T-helper 1 cell treated with Interleukin-12 subunit alpha and Interleukin-12 subunit beta and Interleukin-4 antibody, amounts not matched to agents 30 ng/mL and 1 ng/mL, for 36 hours (primary cell): ENCODE measurements around the gene TMC2. TPM values are rescaled to one million over a fixed set of nuclear protein-coding genes. Genes with fewer than 3 reads are reported as not detected.

Source experiments
- intact Hi-C: fragments of 100-400 bp; cut with micrococcal nuclease; formaldehyde crosslinking; loops from one replicate; pipeline ENCODE4 v1.15.1; 2024
- total RNA-seq: library from RNA; stranded (reverse); gene quantifications from 2 replicates; pipeline ENCODE4 v1.2.3, GENCODE V29; 2022

The TMC2 gene, protein sequence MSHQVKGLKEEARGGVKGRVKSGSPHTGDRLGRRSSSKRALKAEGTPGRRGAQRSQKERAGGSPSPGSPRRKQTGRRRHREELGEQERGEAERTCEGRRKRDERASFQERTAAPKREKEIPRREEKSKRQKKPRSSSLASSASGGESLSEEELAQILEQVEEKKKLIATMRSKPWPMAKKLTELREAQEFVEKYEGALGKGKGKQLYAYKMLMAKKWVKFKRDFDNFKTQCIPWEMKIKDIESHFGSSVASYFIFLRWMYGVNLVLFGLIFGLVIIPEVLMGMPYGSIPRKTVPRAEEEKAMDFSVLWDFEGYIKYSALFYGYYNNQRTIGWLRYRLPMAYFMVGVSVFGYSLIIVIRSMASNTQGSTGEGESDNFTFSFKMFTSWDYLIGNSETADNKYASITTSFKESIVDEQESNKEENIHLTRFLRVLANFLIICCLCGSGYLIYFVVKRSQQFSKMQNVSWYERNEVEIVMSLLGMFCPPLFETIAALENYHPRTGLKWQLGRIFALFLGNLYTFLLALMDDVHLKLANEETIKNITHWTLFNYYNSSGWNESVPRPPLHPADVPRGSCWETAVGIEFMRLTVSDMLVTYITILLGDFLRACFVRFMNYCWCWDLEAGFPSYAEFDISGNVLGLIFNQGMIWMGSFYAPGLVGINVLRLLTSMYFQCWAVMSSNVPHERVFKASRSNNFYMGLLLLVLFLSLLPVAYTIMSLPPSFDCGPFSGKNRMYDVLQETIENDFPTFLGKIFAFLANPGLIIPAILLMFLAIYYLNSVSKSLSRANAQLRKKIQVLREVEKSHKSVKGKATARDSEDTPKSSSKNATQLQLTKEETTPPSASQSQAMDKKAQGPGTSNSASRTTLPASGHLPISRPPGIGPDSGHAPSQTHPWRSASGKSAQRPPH
- not detected in 2 replicates for total RNA-seq

GRCh38 chr20:2536560-2536986 lies at the start of gene TMC2:
TMC2 (plus strand) TSS chr20:2536573; CDS start chr20:2536622, 49 bp downstream.
- intact Hi-C loops, result no loop called here

GRCh38 chr20:2502808-2503384 lies 33.5 kb upstream of the TMC2 start:
- intact Hi-C loops, result loop anchor here (10.0 kb wide), 1 partner anchor 702 kb away; the partner anchor contains the start of genes DDRGK1 and ITPA

- intact Hi-C loops, result loop anchor here (5.0 to 10.0 kb wide), 2 partner anchors 367 to 700 kb away; partner anchors contain the start of genes DDRGK1, ITPA and PTPRA
These were observed 31.6 kb upstream of the TMC2 start for GRCh38 chr20:2504803-2505202.

DNA sequence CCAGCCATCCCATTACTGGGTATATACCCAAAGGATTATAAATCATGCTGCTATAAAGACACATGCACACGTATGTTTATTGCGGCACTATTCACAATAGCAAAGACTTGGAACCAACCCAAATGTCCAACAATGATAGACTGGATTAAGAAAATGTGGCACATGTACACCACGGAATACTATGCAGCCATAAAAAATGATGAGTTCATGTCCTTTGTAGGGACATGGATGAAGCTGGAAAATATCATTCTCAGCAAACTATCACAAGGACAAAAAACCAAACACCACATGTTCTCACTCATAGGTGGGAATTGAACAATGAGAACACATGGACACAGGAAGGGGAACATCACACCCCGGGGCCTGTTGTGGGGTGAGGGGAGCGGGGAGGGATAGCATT lies 29.9 kb upstream of the TMC2 start:
- intact Hi-C loops, result loop anchor here (5.0 to 10.0 kb wide), 2 partner anchors 366 to 698 kb away; partner anchors contain the start of genes DDRGK1, ITPA and PTPRA

- intact Hi-C loops, result loop anchor here (5.0 to 10.0 kb wide), 2 partner anchors 365 to 697 kb away; partner anchors contain the start of genes DDRGK1, ITPA and PTPRA
These were observed 28.9 kb upstream of the TMC2 start for GRCh38 chr20:2507464-2507863.

DNA sequence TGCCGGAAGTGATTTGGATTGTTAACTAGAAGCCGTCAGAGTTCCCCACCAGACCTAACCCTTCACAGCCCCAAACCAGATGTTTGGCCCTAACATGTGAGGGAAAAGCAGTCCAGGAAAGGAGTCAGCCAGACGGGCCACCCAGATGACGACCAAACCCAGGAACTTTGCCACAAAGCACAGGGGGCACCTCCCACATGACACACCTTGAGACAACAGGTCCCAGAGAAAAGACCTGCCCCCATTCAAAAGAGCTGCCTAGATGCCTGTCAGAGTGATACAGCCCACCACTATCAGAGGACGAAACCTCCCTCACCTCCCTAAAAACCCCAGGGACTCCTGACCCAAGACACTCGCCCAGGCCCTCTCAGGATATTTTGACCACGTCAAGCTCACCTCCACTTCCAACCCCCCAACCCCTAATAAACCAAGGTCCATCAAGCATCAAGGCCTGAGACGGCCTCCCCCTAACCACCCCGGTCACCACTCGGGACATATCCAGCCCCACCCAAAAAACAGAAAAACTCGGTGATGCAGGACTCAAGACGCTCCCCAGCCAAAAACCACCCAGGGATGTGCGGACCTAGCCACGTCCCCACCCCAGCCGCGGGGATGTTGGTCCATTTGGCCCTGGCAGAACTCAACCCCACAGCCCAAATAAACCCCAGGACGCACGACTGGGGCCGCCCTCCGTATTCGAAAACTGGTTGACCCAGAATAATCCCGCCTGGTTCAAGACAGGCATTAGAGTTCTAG lies 28.3 kb upstream of the TMC2 start:
- intact Hi-C loops, result loop anchor here (2.0 to 10.0 kb wide), 3 partner anchors 301 to 697 kb away; partner anchors contain the start of genes DDRGK1, ITPA and PTPRA

GRCh38 chr20:2508631-2509467 lies 27.5 kb upstream of the TMC2 start, which contains the start of gene ZNF343:
ZNF343 (minus strand) TSS chr20:2508915; CDS start chr20:2493895, 15,020 bp downstream.
- intact Hi-C loops, result loop anchor here (1.0 to 10.0 kb wide), 7 partner anchors 15 to 696 kb away; partner anchors contain the start of genes DDRGK1, ITPA, NOP56 and PTPRA

DNA sequence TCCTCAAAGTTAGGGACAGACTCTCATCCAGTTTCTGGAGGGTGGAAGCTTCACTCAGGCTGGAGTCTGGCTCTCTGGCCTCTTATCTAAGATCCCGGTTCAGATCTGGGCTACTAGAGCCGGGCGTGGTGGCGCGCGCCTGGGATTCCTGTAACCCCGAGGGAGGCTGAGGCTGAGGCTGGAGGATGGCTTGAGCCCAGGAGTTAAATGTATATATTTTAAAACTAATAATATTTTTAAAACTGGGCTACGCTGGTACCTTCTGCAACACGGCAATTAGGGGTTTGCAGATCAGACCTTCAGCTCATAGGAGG lies 26.9 kb upstream of the TMC2 start:
- intact Hi-C loops, result loop anchor here (1.0 to 10.0 kb wide), 7 partner anchors 15 to 695 kb away; partner anchors contain the start of genes DDRGK1, ITPA, NOP56 and PTPRA

DNA sequence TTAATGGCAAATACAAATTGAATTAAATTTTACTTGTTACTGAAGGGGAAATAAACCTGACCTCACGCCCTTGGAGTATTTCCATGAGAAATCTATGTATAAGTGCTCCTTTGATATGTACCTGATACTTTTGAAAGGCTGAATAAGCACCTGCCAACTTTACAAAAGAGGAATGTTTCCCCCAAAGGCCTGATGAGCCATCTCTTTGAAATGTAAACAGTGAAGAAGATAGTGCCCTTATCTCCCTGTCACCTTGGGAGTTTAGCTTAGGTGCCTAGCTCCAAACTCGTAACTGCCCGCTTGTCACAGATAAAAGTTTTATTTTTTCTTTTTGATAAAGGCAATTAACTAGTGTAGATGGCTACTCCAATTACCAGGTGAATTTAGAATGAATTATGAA lies 26.6 kb upstream of the TMC2 start:
- intact Hi-C loops, result loop anchor here (1.0 to 10.0 kb wide), 7 partner anchors 15 to 695 kb away; partner anchors contain the start of genes DDRGK1, ITPA, NOP56 and PTPRA

DNA sequence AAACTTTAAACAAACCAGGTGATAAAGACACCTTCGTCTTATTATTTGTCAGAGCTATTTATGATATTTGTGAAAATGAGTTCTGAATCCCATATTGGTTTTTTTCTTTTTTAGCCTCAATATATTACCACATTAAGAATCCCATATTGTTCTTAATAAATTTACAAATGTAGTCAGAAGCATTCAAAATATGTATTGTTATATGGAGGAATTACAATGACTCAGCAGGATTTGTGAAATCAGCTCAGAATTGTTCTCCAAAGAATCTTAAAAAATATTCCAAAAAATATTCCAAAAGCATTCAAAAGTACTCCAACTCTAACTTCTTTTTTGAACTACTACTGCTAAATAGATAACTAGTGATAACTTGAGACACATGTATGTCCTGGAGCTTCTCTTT lies 21.2 kb upstream of the TMC2 start:
- intact Hi-C loops, result no loop called here

DNA sequence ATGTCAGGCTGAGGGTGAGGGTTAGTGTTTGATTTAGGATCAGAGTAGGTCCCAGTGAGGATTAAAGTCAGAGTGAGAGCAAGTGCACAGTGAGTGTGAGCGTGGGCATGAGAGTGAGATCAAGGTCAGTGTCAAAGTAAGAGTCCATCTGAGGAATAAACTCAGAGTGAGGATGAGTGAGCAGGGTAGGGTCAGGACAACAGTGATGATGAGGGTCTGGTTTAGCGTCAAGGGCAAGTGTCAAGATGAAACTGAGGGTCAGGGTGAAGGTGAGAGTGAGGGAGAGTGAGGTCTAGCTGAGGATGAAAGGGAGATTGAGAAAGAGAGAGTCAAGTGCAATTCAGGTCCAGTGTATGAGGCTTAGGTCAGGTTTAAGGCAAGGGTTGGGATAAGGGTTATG lies 20.0 kb upstream of the TMC2 start:
- intact Hi-C loops, result no loop called here

DNA sequence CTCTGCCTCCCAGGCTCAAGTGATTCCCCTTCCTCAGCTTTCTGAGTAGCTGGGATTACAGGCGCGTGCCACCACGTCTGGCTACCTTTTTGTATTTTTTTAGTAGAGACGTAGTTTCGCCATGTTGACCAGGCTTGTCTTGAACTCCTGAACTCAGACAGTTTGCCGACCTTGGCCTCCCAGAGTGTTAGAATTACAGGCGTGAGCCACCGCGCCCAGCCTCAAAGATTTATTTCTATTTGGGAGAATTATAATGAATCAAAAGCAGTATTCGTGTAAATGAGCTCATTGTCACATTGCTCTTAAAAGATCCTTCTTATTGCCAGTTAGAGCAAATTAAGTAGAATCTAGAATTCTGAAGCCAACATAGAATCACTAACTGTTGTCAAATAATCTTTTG lies 18.3 kb upstream of the TMC2 start:
- intact Hi-C loops, result no loop called here

DNA sequence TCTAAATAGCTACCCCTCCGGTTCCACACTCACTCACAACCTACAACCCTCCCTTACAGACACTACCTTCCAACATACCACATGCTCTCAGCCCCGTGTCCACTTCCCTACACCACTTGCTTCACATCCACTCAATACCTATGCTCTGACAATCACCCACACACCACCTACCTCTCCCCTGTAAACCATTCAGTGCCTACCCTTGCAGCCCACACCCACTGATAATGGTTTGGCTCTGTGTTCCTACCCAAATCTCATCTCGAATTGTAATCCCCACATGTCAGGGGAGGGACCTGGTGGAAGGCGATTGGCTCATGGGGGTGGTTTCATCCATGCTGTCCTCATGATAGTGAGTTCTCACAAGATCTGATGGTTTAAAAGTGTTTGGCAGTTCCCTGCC lies 17.8 kb upstream of the TMC2 start:
- intact Hi-C loops, result no loop called here

GRCh38 chr20:2519115-2519809 lies 17.1 kb upstream of the TMC2 start:
- intact Hi-C loops, result no loop called here

DNA sequence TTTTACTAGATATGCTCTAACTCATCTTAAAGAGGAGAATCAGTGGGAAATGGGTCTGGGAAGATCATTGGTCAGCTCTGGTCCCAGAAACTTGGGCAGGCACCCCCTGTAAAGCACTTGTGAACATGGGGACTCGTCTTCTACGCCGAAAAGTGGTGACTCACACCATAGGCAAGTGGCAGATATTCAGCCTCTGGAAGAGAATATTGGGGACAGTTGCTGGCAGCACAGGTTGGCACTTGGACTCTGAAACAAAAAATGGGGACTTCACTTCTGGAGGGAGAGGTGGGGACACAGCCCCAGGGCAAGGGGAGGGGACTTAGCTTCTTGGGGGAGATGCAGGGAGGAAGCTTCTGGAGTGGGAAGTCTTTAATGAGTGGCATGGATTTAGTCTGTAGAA lies 15.8 kb upstream of the TMC2 start:
- intact Hi-C loops, result loop anchor here (5.0 to 10.0 kb wide), 4 partner anchors 222 to 1474 kb away; no protein-coding TSS in a partner anchor

- intact Hi-C loops, result loop anchor here (5.0 to 10.0 kb wide), 4 partner anchors 221 to 1473 kb away; no protein-coding TSS in a partner anchor
These were observed 14.7 kb upstream of the TMC2 start for GRCh38 chr20:2521369-2522305.

DNA sequence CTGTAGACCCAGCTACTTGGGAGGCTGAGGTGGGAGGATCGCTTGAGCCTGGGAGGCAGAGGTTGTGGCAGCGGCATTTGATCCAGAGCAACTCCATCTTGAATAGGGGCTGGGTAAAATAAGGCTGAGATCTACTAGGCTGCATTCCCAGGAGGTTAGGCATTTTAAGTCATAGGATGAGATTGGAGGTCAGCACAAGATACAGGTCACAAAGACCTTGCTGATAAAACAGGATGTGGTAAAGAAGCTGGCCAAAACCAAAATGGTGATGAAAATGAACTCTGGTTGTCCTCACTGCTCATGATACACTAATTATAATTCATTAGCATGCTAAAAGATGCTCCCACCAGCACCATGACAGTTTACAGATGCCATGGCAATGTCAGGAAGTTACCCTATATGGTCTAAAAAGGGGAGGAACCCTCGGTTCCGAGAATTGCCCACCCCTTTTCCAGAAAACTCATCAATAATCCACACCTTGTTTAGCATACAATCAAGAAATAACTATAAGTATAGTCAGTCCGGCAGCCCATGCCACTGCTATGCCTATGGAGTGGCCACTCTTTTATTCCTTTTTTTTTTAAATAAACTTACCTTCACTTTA lies 13.4 kb upstream of the TMC2 start:
- intact Hi-C loops, result loop anchor here (5.0 to 10.0 kb wide), 4 partner anchors 219 to 1472 kb away; no protein-coding TSS in a partner anchor
